HG02970 (cell line): Measurements from ENCODE around the gene AHNAK.

ENCODE experiments used
- ATAC-seq: cut with Tn5 transposase; IDR thresholded peaks from one replicate; pipeline ENCODE4 v1.9.1; 2021; ENCODE audit warnings: mild to moderate bottlenecking, moderate library complexity, moderate number of reproducible peaks; ENCODE audit not compliant: unreplicated experiment, low FRiP score

AHNAK gene

DNA sequence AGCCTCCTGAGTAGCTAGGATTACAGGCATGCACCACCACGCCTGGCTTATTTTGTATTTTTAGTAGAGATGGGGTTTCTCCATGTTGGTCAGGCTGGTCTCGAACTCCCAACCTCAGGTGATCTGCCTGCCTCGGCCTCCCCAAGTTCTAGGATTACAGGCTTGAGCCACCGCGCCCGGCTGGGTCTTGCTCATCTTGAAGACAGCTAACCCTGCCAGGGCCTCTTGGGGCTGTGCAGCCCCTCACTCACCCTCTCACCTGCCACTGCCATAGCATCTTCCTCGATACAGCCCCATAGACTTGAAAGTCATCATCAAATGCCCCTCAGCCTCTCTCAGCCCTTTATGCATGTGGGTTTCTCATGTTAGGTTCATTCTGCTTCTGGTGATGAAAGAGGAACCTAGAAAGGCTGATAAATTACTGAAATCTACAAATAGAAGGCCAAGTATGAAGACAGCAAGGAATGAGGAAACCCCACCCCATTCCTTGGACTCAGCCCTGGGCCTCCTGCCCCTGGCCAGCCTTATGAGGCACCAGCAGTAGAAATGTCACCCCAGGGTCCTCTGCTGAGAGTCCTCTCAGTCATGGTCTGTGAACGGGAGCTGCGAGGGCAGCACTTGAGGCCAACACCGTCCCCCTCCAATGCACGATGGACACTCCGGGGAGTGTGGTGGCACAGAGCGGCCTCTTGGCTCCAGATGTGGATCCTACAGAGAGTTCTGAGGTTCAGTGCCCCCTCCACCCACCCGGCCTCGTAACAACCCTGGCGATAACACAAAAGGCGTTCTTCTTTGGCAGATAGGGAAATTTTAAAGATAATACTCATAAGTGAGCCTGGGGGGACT, 103.0 kb downstream of the AHNAK start:
- ATAC-seq = no peak

GRCh38 chr11:62439785-62440602, 106.6 kb downstream of the AHNAK start:
- ATAC-seq = no peak

DNA sequence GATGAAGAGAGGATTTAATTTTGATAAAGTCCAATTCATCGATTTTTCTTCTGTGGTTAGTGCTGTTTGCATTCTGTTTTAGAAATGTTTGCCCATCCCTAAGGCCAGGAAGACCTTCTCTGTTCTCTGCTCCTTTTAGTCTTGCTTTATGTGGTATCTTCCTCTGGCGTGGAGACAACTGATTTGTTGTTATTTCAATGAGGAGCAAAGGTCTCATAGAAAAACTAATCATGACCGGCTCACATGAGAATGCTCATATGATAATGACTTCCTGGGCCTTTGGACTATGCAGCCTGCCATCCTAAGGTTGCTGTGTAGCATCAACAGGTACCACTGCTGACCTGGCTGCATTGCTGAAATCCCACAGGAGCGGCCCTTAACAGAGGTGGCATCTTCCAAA, 108.0 kb downstream of the AHNAK start:
- no peak for ATAC-seq

GRCh38 chr11:62437616-62438015, 109.0 kb downstream of the AHNAK start:
- ATAC-seq = no peak

- no peak for ATAC-seq
These were observed 110.6 kb downstream of the AHNAK start for GRCh38 chr11:62435846-62436660.

- no peak for ATAC-seq
These were observed 112.7 kb downstream of the AHNAK start for GRCh38 chr11:62433904-62434276.

DNA sequence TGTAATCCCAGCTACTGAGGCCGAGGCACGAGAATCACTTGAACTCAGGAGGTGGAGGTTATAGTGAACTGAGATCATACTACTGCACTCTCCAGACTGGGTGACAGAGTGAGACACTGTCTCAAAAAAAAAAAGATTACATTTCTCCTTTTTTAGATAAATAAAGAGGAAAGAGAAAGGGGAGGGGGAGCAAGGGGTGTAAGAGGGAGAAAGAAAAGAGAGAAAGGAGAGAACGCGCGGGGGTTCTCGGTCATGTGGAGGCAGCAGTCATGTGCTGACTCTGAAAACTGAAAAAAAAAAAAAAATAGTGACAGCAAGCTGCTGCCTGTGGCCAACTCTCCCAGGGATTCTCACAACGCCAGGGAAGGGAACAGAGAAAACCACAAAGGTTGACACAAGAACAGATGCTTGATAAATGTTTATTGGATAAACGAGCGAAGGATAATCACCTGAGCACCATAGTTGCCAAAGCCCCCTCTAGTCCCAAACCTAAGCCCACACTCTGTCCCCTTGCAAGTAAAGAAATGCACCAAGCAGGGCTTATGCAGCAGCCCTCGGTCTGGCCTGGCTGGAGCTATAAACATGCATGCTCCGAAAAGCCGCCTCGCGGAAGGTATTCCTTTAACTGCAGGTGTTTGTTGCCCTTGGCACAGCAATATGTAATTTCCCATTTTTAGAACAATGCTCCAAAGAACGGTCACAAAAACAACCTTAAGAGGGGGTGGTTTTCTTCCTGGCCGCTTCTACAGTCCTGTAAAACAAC, 113.3 kb downstream of the AHNAK start:
- no peak for ATAC-seq

- ATAC-seq = no peak
These were observed 113.9 kb downstream of the AHNAK start for GRCh38 chr11:62432695-62433094.

DNA sequence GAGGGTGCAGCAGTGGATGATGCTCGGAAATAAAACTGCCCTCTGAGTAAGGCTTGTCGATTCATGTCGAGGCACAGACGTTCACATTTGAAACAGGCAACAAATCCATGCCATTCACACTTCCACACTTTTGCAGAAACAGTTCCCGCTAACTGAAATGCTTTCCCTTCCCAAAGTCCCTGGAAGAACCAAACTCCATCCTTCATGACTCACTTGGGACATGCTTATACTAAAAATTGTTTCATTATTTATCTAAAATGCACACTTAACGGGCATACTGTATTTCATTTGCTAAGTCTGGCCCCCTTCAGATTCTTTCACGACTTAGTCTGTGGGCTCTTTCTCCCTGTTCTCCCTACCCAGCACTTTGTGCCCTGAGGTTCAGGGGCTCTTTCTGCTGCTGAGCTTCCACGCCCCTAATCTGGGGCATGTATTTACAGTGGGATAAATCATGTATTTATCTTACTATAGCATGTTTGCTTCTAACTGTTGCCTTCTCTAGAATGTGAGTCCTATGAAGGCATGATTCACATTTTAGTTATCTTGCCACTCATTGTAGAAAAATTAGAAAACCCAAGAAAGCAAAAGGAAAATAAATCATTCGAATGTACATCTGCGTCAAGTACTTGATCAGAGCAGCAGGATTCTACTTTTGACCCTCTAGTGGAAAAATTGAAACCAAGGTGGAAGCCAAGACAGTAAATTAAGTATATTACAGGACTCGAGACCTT, 115.3 kb downstream of the AHNAK start:
- no peak for ATAC-seq

GRCh38 chr11:62430425-62430824, 116.2 kb downstream of the AHNAK start:
- no peak for ATAC-seq

DNA sequence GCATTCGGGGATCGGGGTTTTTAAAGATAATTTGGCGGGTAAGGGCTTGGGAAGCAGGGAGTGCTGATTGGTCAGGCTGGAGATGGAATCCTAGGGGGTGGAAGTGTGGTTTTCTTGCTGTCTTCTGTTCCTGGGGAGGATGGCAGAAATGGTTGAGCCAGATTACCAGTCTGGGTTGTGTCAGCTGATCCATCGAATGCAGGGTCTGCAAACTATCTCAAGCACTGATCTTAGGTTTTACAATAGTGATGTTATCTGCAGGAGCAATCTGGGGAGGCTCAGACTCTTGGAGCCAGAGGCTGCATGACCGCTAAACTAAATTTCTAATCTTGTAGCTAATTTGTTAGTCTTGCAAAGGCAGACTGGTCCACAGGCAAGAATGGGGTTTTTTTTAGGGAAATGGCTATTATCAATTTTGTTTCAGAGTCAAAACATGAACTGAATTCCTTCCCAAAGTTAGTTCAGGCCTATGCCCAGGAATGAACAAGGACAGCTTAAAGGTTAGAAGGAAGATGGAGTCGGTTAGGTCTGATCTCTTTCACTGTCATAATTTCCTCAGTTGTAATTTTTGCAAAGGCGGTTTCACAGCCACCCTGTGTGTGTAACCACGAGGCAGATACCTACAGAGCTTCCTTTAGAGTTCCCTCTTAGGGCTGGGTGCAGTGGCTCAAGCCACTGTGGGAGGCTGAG, 117.6 kb downstream of the AHNAK start:
- no peak for ATAC-seq

DNA sequence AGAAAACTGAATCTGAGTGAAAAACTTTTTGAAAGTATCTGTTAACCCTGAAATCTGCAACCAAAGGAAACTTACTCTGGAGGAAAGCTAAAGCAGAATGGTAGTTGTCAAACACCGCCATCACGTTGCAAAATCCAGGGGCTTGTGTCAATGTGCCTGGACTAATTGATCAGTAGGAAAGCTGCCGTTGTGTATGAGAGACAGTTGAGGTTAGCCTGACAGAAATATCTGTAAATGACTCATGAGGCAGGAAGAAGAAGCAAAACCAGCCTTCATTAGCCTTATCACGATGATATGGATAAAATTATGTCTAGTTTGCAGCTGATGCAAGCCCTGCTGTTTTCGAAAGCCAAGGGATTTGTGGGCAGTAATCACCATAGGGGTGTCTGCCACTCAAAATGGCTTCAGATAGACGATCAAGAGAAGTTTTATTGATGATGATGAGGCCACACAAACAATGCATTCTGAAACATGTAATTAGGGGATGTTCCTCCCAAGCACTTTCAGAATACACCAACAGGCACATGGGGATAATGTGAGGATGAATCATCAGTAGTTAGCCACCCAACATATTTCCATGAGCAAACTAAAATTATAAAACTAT, 118.9 kb downstream of the AHNAK start:
- ATAC-seq = no peak

GRCh38 chr11:62423012-62423411, 123.6 kb downstream of the AHNAK start:
- no peak for ATAC-seq

- no peak for ATAC-seq
These were observed 124.6 kb downstream of the AHNAK start for GRCh38 chr11:62421996-62422395.

GRCh38 chr11:62420882-62421281, 125.7 kb downstream of the AHNAK start:
- no peak for ATAC-seq

- ATAC-seq = no peak
These were observed 126.7 kb downstream of the AHNAK start for GRCh38 chr11:62419943-62420342.

- ATAC-seq = no peak
These were observed 127.2 kb downstream of the AHNAK start for GRCh38 chr11:62419314-62419929.

- ATAC-seq = no peak
These were observed 127.9 kb downstream of the AHNAK start, which contains the start of gene SCGB1A1 for GRCh38 chr11:62418733-62419132. SCGB1A1 (plus strand) TSS chr11:62419033; CDS start chr11:62419096, 63 bp downstream.
